A549 (cell line): ENCODE results near the gene PKD1.

Source experiments
- JUN ChIP-seq, 2 experiments: fragments of >200 bp; sonication (Bioruptor Twin); formaldehyde crosslinking; IDR thresholded peaks; 2 replicates in 1 of 2; 3 replicates in 1 of 2; pipeline ENCODE4 v1.6.1; 2016 to 2017
- KDM1A ChIP-seq: fragments of 200-600 bp; sonication (generic); IDR thresholded peaks from 2 replicates; pipeline ENCODE4 v1.6.1; 2016; ENCODE audit warnings: low read depth, mild to moderate bottlenecking
- MAZ ChIP-seq: fragments of 150-350 bp; IDR thresholded peaks from 2 replicates; pipeline ENCODE4 v1.6.1; 2014; ENCODE audit warnings: antibody characterized with exemption, low read depth, low read length, borderline replicate concordance
- MYC ChIP-seq: IDR thresholded peaks from 2 replicates; pipeline ENCODE4 v1.6.1; 2012; ENCODE audit warnings: mild to moderate bottlenecking, inconsistent platforms, low read length, improper control_type of control experiment, borderline replicate concordance
- RCOR1 ChIP-seq: fragments of 150-350 bp; IDR thresholded peaks from 2 replicates; pipeline ENCODE4 v1.6.1; 2014; ENCODE audit warnings: antibody characterized with exemption, low read length, low read depth
- TFCP2L1 ChIP-seq: fragments of 250-450 bp; sonication (Bioruptor Pico); IDR thresholded peaks from 2 replicates; pipeline ENCODE4 v1.5.0; 2021; ENCODE audit warnings: mild to moderate bottlenecking
- USF2 ChIP-seq: fragments of 450-650 bp; IDR thresholded peaks from 2 replicates; pipeline ENCODE4 v1.6.1; 2014; ENCODE audit warnings: antibody characterized with exemption
- TF ChIP-seq, protein P1 (sequence below): fragments of >200 bp; sonication (Bioruptor Twin); formaldehyde crosslinking; IDR thresholded peaks from 3 replicates; pipeline ENCODE4 v1.5.1; 2016
- TF ChIP-seq, protein P2 (sequence below): fragments of 250-450 bp; sonication (Bioruptor Pico); IDR thresholded peaks from 2 replicates; pipeline ENCODE4 v1.5.0; 2021; ENCODE audit warnings: mild to moderate bottlenecking, moderate library complexity, borderline replicate concordance

DNA sequence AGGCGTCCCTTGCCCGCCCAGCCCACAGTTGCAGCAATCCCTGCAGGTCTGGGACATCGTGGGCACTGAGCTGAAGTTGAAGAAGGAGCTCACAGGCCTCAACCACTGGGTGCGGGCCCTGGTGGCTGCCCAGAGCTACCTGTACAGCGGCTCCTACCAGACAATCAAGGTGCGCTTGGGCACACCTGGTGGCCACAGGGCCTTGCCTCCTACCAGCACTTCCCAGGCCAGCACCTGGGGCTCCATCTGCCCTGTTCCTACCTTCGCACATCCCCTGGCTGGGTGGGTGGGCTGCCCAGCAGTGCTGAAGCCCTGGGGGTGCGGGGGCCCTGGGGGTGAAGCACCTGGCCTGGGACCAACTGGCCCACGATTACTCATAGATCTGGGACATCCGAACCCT lies 39.8 kb upstream of the PKD1 start:
- TF ChIP-seq MAZ (no peak), RCOR1 (no peak), JUN (IDR thresholded peaks at IDR 0.05) (no peak), TFCP2L1 (CRISPR knock-in tag) (no peak), USF2 (no peak), KDM1A (no peak), MYC (no peak)
- TF ChIP-seq, protein P1, sequence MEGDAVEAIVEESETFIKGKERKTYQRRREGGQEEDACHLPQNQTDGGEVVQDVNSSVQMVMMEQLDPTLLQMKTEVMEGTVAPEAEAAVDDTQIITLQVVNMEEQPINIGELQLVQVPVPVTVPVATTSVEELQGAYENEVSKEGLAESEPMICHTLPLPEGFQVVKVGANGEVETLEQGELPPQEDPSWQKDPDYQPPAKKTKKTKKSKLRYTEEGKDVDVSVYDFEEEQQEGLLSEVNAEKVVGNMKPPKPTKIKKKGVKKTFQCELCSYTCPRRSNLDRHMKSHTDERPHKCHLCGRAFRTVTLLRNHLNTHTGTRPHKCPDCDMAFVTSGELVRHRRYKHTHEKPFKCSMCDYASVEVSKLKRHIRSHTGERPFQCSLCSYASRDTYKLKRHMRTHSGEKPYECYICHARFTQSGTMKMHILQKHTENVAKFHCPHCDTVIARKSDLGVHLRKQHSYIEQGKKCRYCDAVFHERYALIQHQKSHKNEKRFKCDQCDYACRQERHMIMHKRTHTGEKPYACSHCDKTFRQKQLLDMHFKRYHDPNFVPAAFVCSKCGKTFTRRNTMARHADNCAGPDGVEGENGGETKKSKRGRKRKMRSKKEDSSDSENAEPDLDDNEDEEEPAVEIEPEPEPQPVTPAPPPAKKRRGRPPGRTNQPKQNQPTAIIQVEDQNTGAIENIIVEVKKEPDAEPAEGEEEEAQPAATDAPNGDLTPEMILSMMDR: no peak
- TF ChIP-seq, protein P2, sequence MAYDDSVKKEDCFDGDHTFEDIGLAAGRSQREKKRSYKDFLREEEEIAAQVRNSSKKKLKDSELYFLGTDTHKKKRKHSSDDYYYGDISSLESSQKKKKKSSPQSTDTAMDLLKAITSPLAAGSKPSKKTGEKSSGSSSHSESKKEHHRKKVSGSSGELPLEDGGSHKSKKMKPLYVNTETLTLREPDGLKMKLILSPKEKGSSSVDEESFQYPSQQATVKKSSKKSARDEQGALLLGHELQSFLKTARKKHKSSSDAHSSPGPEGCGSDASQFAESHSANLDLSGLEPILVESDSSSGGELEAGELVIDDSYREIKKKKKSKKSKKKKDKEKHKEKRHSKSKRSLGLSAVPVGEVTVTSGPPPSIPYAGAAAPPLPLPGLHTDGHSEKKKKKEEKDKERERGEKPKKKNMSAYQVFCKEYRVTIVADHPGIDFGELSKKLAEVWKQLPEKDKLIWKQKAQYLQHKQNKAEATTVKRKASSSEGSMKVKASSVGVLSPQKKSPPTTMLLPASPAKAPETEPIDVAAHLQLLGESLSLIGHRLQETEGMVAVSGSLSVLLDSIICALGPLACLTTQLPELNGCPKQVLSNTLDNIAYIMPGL (CRISPR knock-in tag): no peak
